Measurements from ENCODE around the gene RPL29. TPM values are rescaled to one million over a fixed set of nuclear protein-coding genes. Genes with fewer than 3 reads are reported as not detected.

The RPL29 gene
- total and polyA plus RNA-seq, 2 of the 13 experiments (the other 11 are each of a cell fraction or from before 2014, with no cell fraction given), result 1,348 to 2,263 TPM

DNA sequence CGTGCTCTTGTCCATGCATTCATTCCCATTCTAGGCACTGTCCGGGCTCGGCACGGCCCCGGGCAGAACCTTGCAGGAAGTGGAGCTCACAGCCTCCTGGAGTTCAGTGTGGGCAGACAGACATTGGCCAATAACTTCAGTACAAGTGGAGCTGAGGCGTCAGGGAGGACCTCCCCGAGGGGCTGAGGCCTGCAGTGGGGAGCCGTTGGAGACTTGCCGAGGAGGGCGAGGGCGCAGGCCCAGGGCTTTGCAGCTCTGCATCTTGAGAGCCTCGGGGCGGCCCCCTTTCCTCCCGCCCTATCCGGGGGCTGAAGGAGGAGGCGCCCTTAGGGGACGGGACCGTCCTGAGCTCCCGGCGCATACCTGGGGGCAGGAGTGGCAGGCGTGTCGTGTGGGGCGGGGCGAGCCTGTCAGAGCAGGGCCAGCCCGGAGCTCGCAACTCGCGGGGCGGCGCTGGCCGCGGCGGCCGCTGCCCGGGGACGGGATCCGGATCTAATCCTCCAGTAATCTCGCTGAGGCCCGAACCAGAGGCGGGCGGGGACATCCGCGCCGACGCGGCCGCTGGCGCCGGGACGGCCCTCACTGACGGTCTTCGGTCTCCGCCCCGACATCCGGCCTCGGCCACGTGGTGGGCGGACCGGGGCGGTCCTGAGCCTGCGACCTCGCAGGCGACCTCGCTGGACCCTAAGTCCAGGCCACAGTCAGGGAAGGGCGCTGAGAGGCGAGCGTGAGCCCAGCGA lies 12.7 kb downstream of the RPL29 start, which contains the start of gene ACY1 (continued):
- TF ChIP-seq, protein P1, sequence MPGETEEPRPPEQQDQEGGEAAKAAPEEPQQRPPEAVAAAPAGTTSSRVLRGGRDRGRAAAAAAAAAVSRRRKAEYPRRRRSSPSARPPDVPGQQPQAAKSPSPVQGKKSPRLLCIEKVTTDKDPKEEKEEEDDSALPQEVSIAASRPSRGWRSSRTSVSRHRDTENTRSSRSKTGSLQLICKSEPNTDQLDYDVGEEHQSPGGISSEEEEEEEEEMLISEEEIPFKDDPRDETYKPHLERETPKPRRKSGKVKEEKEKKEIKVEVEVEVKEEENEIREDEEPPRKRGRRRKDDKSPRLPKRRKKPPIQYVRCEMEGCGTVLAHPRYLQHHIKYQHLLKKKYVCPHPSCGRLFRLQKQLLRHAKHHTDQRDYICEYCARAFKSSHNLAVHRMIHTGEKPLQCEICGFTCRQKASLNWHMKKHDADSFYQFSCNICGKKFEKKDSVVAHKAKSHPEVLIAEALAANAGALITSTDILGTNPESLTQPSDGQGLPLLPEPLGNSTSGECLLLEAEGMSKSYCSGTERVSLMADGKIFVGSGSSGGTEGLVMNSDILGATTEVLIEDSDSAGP (CRISPR knock-in tag; IDR thresholded peaks at IDR 0.05; ENCODE audit: borderline replicate concordance), result peak; percentile 90
- TF ChIP-seq, protein P2, sequence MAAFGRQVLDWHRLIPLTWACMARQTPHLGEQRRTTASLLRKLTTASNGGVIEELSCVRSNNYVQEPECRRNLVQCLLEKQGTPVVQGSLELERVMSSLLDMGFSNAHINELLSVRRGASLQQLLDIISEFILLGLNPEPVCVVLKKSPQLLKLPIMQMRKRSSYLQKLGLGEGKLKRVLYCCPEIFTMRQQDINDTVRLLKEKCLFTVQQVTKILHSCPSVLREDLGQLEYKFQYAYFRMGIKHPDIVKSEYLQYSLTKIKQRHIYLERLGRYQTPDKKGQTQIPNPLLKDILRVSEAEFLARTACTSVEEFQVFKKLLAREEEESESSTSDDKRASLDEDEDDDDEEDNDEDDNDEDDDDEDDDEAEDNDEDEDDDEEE (CRISPR knock-in tag; IDR thresholded peaks at IDR 0.05), result no peak
- TF ChIP-seq, protein P3, sequence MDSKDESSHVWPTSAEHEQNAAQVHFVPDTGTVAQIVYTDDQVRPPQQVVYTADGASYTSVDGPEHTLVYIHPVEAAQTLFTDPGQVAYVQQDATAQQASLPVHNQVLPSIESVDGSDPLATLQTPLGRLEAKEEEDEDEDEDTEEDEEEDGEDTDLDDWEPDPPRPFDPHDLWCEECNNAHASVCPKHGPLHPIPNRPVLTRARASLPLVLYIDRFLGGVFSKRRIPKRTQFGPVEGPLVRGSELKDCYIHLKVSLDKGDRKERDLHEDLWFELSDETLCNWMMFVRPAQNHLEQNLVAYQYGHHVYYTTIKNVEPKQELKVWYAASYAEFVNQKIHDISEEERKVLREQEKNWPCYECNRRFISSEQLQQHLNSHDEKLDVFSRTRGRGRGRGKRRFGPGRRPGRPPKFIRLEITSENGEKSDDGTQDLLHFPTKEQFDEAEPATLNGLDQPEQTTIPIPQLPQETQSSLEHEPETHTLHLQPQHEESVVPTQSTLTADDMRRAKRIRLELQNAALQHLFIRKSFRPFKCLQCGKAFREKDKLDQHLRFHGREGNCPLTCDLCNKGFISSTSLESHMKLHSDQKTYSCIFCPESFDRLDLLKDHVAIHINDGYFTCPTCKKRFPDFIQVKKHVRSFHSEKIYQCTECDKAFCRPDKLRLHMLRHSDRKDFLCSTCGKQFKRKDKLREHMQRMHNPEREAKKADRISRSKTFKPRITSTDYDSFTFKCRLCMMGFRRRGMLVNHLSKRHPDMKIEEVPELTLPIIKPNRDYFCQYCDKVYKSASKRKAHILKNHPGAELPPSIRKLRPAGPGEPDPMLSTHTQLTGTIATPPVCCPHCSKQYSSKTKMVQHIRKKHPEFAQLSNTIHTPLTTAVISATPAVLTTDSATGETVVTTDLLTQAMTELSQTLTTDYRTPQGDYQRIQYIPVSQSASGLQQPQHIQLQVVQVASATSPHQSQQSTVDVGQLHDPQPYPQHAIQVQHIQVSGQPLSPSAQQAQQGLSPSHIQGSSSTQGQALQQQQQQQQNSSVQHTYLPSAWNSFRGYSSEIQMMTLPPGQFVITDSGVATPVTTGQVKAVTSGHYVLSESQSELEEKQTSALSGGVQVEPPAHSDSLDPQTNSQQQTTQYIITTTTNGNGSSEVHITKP (CRISPR knock-in tag; IDR thresholded peaks at IDR 0.05; ENCODE audit: low read depth), result no peak; the same call in 1 of the 2 replicates
- TF ChIP-seq KAT8 (CRISPR knock-in tag; IDR thresholded peaks at IDR 0.05) (peak; percentile 65; the same call in 1 of the 2 replicates), TP53 (CRISPR knock-in tag; conservative IDR thresholded peaks at IDR 0.05) (no peak), DPF2 (CRISPR knock-in tag; IDR thresholded peaks at IDR 0.05; ENCODE audit: borderline replicate concordance, low read depth) (peak; percentile 47; the same call in 1 of the 2 replicates), STAT5B (CRISPR knock-in tag; IDR thresholded peaks at IDR 0.05) (no peak), SIX4 (CRISPR knock-in tag; IDR thresholded peaks at IDR 0.05) (no peak; the same call in 1 of the 2 replicates), KLF13 (CRISPR knock-in tag; IDR thresholded peaks at IDR 0.05) (peak; percentile 98), ZNF773 (CRISPR knock-in tag; IDR thresholded peaks at IDR 0.05; ENCODE audit: borderline replicate concordance) (peak; percentile 35; the same call in 1 of the 2 replicates), YY1 (IDR thresholded peaks at IDR 0.05; ENCODE audit: insufficient read depth, insufficient replicate concordance, low read depth, low read length) (peak; percentile 68), ZNF235 (CRISPR knock-in tag; IDR thresholded peaks at IDR 0.05; ENCODE audit: borderline replicate concordance) (no peak; the same call in 1 of the 2 replicates), RFX3 (CRISPR knock-in tag; IDR thresholded peaks at IDR 0.05) (no peak), SETDB1 (CRISPR knock-in tag; IDR thresholded peaks at IDR 0.05; ENCODE audit: borderline replicate concordance) (no peak), SMYD3 (CRISPR knock-in tag; IDR thresholded peaks at IDR 0.05) (peak; percentile 35; the same call in 1 of the 2 replicates)
- TF ChIP-seq, protein P4, sequence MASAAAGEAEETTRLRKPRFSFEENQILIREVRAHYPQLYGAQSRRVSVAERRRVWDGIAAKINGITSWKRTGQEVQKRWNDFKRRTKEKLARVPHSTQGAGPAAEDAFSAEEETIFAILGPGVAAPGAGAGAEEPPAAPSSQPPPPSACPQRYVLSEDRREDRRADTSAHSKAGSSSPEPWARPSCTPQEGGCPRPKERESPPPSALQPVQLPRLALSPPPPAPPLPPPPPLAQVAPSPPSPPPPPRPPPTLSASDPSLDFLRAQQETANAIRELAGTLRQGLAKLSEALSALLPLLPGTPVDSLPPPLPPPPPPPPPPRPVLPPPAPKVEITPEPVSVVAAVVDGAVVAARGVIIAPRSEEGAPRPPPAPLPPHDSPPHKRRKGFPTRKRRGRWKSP (CRISPR knock-in tag; IDR thresholded peaks at IDR 0.05), result peak; percentile 60; the same call in 1 of the 2 replicates
- TF ChIP-seq, protein P5, sequence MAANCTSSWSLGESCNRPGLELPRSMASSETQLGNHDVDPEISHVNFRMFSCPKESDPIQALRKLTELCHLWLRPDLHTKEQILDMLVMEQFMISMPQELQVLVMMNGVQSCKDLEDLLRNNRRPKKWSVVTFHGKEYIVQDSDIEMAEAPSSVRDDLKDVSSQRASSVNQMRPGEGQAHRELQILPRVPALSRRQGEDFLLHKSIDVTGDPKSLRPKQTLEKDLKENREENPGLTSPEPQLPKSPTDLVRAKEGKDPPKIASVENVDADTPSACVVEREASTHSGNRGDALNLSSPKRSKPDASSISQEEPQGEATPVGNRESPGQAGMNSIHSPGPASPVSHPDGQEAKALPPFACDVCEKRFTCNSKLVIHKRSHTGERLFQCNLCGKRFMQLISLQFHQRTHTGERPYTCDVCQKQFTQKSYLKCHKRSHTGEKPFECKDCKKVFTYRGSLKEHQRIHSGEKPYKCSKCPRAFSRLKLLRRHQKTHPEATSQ (CRISPR knock-in tag; IDR thresholded peaks at IDR 0.05; ENCODE audit: borderline replicate concordance), result no peak
- TF ChIP-seq, protein P6, sequence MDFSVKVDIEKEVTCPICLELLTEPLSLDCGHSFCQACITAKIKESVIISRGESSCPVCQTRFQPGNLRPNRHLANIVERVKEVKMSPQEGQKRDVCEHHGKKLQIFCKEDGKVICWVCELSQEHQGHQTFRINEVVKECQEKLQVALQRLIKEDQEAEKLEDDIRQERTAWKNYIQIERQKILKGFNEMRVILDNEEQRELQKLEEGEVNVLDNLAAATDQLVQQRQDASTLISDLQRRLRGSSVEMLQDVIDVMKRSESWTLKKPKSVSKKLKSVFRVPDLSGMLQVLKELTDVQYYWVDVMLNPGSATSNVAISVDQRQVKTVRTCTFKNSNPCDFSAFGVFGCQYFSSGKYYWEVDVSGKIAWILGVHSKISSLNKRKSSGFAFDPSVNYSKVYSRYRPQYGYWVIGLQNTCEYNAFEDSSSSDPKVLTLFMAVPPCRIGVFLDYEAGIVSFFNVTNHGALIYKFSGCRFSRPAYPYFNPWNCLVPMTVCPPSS (IDR thresholded peaks at IDR 0.05), result no peak

Measured in HepG2 (cell line).